Heart right ventricle (tissue), 16 donors: ENCODE results near the gene CPEB4. TPM values are rescaled to one million over a fixed set of nuclear protein-coding genes. Genes with fewer than 3 reads are reported as not detected.

ENCODE experiments used
- ATAC-seq, 8 donors: fragments of 200-7000 bp; cut with Tn5 transposase; one replicate each; pipeline ENCODE4 v1.9.1; 2020; ENCODE audit warnings: mild to moderate bottlenecking in 8 of 8, moderate library complexity in 8 of 8, moderate number of reproducible peaks in 1 of 8
- DNase-seq, 2 donors: peaks; one replicate each; pipeline ENCODE4 v3.0.0-alpha.2; 2020
- H3K27ac ChIP-seq, 10 donors: fragments of 200-600 bp; sonication (generic) in 2 of 10; one replicate each; pipeline versions ENCODE4 v1.5.0 to v1.8.0; 2020 to 2022; ENCODE audit warnings: mild to moderate bottlenecking in 3 of 10
- H3K27me3 ChIP-seq, 7 donors: fragments of 200-600 bp; one replicate each; pipeline ENCODE4 v1.8.0; 2021 to 2022; ENCODE audit warnings: mild to moderate bottlenecking in 2 of 7
- H3K36me3 ChIP-seq, 9 donors: fragments of 200-600 bp; sonication (generic) in 1 of 9; one replicate each; pipeline versions ENCODE4 v1.5.0 to v1.8.0; 2020 to 2022; ENCODE audit warnings: mild to moderate bottlenecking in 2 of 9
- H3K4me1 ChIP-seq, 9 donors: fragments of 200-600 bp; sonication (generic) in 1 of 9; one replicate each; pipeline versions ENCODE4 v1.5.0 to v1.8.0; 2020 to 2022; ENCODE audit warnings: mild to moderate bottlenecking in 4 of 9
- H3K4me3 ChIP-seq, 10 donors: fragments of 200-600 bp; sonication (generic) in 2 of 10; one replicate each; pipeline versions ENCODE4 v1.5.0 to v1.8.0; 2020 to 2022; ENCODE audit warnings: mild to moderate bottlenecking in 7 of 10, moderate library complexity in 2 of 10
- H3K9me3 ChIP-seq, 11 donors: fragments of 200-600 bp in 10 of 11; sonication (generic) in 2 of 11; one replicate each; pipeline versions ENCODE4 v1.5.0 to v1.8.0; 2013 to 2022; ENCODE audit warnings: mild to moderate bottlenecking in 2 of 11, control low read depth in 1 of 11, moderate library complexity in 1 of 11
- WGBS, 2 donors: extraction: QIAGEN DNeasy Blood & Tissue Kit; methylation state at CpG; one replicate each; pipeline ENCODE4 v1.1.7; 2013; ENCODE audit warnings: inconsistent platforms in 1 of 2; 5-methylcytosine and 5-hydroxymethylcytosine counted together
- intact Hi-C, 10 donors: fragments of 100-400 bp; cut with DNase I; formaldehyde crosslinking; loops; one replicate each; pipeline versions ENCODE4 v1.11.1 to v1.14.2; 2022
- polyA plus RNA-seq, 2 donors: library from polyadenylated mRNA; stranded (reverse); fragments of 200-250 nt; gene quantifications; one replicate each; pipeline ENCODE4 v1.2.3, GENCODE V29; 2013
- total RNA-seq, 10 donors: library from RNA; stranded (reverse); fragmentation: NEBNext Ultra II Directional in 3 of 10; extraction: Animal tissue kit (Norgen Biotek cat#: 25700) in 3 of 10; gene quantifications; one replicate each; pipeline versions ENCODE4 v1.2.1 to v1.2.4, GENCODE V29; 2021 to 2023
- TF ChIP-seq, protein P1 (sequence below), 9 donors: fragments of 200-600 bp; sonication (generic) in 2 of 9; IDR thresholded peaks; one replicate each; pipeline versions ENCODE4 v1.5.0 to v1.8.0; 2021 to 2022; ENCODE audit warnings: antibody characterized with exemption in 9 of 9, mild to moderate bottlenecking in 5 of 9, moderate library complexity in 1 of 9
- donor health status: Arrhythmogenic right ventricular cardiomyopathy.
- donor health status: ischemic (EF 13 %, LVEDD 7.1; RV severe dilation, severe dysfunction).
- donor health status: healthy with polysubstance abuse.
- donor health status: DM: no; HTN: yes; CAD: no.
- donor health status: DM: no; HTN: no; CAD: no.
- donor health status: ischemic (EF 25% LVEDD 6.9; RV normal size, moderate dysfunction).
- donor health status: ischemic (EF 25% LVEDD 5.7; RV mildly dilated, moderate dysfunction).
- donor health status: healthy.
- donor health status: DM: yes; HTN: yes; CAD: no.
- donor health status: Ischemic cardiomyopathy.
- donor health status: ischemic (EF 35%, LVEDD 5.7; RV mildly dilated, moderate dysfunction).
- donor health status: nonischemic (EF 11% LVEDD 7.7; RV severe dilation, severe dysfunction).
- donor health status: DM: yes; HTN: yes; CAD: no.
- donor health status: PGD.
- donor health status: ischemic (EF 29% LVEDD 5.4; RV normal size, mild dysfunction).
- donor health status: nonischemic (EF 23%, LVEDD 6.1; RV moderate dilation, normal function).

CPEB4 gene
- total and polyA plus RNA-seq, 12 donors, result 29.4 to 279 (median 168) TPM

DNA sequence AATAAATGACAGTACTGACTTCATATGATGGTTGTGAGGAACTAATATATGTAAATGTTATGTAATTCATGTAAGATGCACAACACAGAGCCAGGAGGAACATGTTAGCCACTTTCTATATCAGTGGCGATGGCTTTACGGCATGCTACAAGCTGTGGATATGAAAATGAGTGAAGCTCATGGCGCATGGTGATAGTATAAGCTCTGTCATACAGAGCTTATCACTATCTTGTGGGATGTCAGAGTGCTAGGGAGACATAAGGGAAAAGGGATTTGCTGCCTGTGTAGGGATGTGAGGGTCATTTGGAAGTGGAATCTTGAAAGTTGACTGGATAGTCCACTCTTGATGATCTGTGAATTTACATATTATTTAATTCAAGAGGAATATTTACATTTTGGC lies 13.6 kb downstream of the CPEB4 start:
- intact Hi-C loops, result loop anchor here in 1 of 10 donors (10.0 kb wide), 1 partner anchor 53 kb away; no protein-coding TSS in a partner anchor
- H3K9me3 ChIP-seq, result no peaks in the 10 kb centered on the region
- H3K36me3 ChIP-seq, result peaks cover 0 to 19% (median 0%) of the 10 kb centered on the region in 9 donors
- no peak for DNase-seq
- H3K4me1 ChIP-seq, result peaks cover 0 to 93% (median 61%) of the 10 kb centered on the region in 9 donors
- H3K27me3 ChIP-seq, result no peaks in the 10 kb centered on the region
- ATAC-seq, result peak in 4 of 8 donors; percentile 3 to 34 (median 22)
- H3K4me3 ChIP-seq, result peak overlapping the region in 1 of 10 donors; percentile 20
- H3K27ac ChIP-seq, result peak overlapping the region in 2 of 10 donors; percentile 6 to 27
- TF ChIP-seq, protein P1, sequence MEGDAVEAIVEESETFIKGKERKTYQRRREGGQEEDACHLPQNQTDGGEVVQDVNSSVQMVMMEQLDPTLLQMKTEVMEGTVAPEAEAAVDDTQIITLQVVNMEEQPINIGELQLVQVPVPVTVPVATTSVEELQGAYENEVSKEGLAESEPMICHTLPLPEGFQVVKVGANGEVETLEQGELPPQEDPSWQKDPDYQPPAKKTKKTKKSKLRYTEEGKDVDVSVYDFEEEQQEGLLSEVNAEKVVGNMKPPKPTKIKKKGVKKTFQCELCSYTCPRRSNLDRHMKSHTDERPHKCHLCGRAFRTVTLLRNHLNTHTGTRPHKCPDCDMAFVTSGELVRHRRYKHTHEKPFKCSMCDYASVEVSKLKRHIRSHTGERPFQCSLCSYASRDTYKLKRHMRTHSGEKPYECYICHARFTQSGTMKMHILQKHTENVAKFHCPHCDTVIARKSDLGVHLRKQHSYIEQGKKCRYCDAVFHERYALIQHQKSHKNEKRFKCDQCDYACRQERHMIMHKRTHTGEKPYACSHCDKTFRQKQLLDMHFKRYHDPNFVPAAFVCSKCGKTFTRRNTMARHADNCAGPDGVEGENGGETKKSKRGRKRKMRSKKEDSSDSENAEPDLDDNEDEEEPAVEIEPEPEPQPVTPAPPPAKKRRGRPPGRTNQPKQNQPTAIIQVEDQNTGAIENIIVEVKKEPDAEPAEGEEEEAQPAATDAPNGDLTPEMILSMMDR (IDR thresholded peaks at IDR 0.05), result no peak
- WGBS, 2 donors, result 51 to 67% methylated on average over 3 of the region's 3 CpGs

DNA sequence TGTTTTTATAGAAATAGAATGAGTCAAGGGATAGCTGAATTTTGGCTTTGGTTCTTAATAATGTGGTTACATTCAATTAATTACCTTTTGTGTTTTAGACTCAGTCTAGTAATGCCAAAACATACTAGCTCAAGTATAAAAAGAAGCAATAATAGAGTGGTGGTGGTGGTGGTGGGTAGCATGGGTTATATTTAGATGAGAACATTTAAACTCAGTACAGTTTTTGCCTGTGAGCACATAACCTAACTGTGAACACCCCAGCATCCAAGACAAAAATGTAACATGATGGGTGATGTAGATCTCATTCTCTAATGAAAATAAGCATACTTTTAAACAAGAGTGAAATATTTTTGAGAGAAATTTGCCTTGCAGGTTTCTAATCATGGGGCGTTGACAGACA lies 14.2 kb downstream of the CPEB4 start:
- no peak for ATAC-seq
- TF ChIP-seq, protein P1 (IDR thresholded peaks at IDR 0.05), result no peak
- intact Hi-C loops, result loop anchor here in 1 of 10 donors (10.0 kb wide), 1 partner anchor 52 kb away; no protein-coding TSS in a partner anchor
- Histone ChIP-seq H3K4me1 (peaks cover 0 to 94% (median 61%) of the 10 kb centered on the region in 9 donors), H3K27me3 (no peaks in the 10 kb centered on the region), H3K9me3 (no peaks in the 10 kb centered on the region), H3K4me3 (no peak overlapping the region), H3K36me3 (peaks cover 0 to 19% (median 0%) of the 10 kb centered on the region in 9 donors), H3K27ac (peak overlapping the region in 2 of 10 donors; percentile 17 to 27)
- DNase-seq, result no peak
- 73 to 81% methylated on average over 1 of the region's 1 CpG for WGBS, 2 donors

DNA sequence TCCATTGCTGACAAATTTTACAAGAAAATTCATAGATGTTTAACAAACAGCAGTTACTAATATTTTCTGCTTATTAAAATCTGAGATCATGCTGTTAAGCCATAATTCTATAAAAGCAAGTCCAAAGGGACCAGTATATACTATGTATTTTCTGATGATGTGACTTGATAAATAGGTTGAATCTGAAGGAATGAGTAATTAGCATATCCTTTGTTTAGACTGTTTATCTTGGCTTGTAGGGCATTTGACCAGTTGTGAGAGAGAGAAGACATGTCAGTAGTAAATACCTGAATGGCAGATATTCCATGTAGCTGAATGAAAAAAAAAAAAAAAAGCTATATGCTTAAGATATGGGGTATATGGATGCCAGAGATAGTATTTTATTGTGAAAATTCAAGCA lies 14.6 kb downstream of the CPEB4 start:
- Histone ChIP-seq H3K27ac (peak overlapping the region in 2 of 10 donors; percentile 17 to 34), H3K4me1 (peaks cover 0 to 95% (median 61%) of the 10 kb centered on the region in 9 donors)

DNA sequence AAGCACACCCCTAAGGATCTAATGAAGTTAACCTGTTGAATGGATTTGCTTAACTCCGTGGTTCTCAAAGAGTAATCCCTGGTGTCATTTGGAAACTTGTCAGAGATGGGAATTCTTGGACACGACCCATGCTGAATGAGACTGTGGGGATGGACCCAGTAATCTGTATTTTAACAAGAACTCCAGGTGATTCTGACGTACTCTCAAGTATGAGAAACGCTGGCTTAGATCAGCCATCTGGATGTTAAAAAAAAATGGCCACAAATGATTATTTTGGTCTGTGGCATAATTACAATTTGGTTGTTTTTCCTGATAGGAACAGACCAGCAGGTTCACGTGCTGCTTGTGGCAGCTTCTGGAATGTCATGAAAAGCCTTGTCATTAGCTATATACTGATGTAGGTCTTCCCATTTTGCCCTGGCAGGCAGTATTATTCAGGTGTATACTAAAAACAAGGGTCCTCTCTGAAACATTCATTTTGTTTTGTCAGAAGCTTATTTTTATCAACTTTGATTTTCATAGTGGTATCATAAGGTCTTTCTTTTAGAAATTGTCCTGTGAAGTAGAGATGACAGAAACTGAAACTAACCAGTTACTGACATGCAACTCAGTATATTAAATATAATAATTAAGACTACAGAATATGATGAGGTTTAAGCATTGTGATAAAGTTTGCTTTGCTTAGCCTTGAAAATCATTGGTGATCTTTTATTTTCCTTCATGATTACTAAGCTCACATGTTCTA lies 15.4 kb downstream of the CPEB4 start:
- peak overlapping the region in 6 of 10 donors; percentile 0 to 34 (median 20) for H3K27ac ChIP-seq
- WGBS, 2 donors, result 39 to 59% methylated on average over 5 of the region's 5 CpGs
- peaks cover 0 to 18% (median 0%) of the 10 kb centered on the region in 9 donors for H3K36me3 ChIP-seq
- H3K27me3 ChIP-seq, result no peaks in the 10 kb centered on the region
- ATAC-seq, result no peak
- intact Hi-C loops, result loop anchor here in 1 of 10 donors (10.0 kb wide), 1 partner anchor 51 kb away; no protein-coding TSS in a partner anchor
- TF ChIP-seq, protein P1 (IDR thresholded peaks at IDR 0.05), result no peak
- peaks cover 0 to 95% (median 70%) of the 10 kb centered on the region in 9 donors for H3K4me1 ChIP-seq
- no peaks in the 10 kb centered on the region for H3K9me3 ChIP-seq
- no peak overlapping the region for H3K4me3 ChIP-seq
- DNase-seq, result no peak

More for the DNA sequence above, 14.6 kb downstream of the CPEB4 start:
- TF ChIP-seq, protein P1 (IDR thresholded peaks at IDR 0.05), result no peak
- H3K36me3 ChIP-seq, result peaks cover 0 to 19% (median 0%) of the 10 kb centered on the region in 9 donors
- intact Hi-C loops, result loop anchor here in 1 of 10 donors (10.0 kb wide), 1 partner anchor 52 kb away; no protein-coding TSS in a partner anchor
- ATAC-seq, result no peak
- no peak for DNase-seq
- H3K27me3 ChIP-seq, result no peaks in the 10 kb centered on the region
- no peaks in the 10 kb centered on the region for H3K9me3 ChIP-seq
- H3K4me3 ChIP-seq, result no peak overlapping the region
